OCI-LY1 (cell line): ENCODE measurements around the gene MEGF8.

Experiments used
- H2AFZ ChIP-seq: fragments of 200-600 bp; sonication (generic), shearing (Covaris generic); 2 replicates; pipeline ENCODE4 v1.6.0; 2014; ENCODE audit warnings: antibody characterized with exemption, mild to moderate bottlenecking, low read length
- H3F3A ChIP-seq: fragments of 200-600 bp; sonication (generic), shearing (Covaris generic); 2 replicates; pipeline ENCODE4 v1.6.0; 2014; ENCODE audit warnings: mild to moderate bottlenecking, antibody characterized with exemption, low read length, moderate library complexity; ENCODE audit not compliant: insufficient read depth
- H3K27ac ChIP-seq: fragments of 200-600 bp; sonication (generic); 2 replicates; pipeline ENCODE4 v1.5.1; 2014; ENCODE audit warnings: low read length, mixed run types, mild to moderate bottlenecking, low read depth; ENCODE audit not compliant: poor library complexity, severe bottlenecking
- H3K27me3 ChIP-seq: fragments of 200-600 bp; sonication (generic); 2 replicates; pipeline ENCODE4 v1.6.0; 2014; ENCODE audit warnings: antibody characterized with exemption, mild to moderate bottlenecking, low read length, moderate library complexity; ENCODE audit not compliant: insufficient read depth
- H3K36me3 ChIP-seq: fragments of 200-600 bp; sonication (generic); 2 replicates; pipeline ENCODE4 v1.6.1; 2014; ENCODE audit warnings: mild to moderate bottlenecking, antibody characterized with exemption, low read length, moderate library complexity, mixed read lengths; ENCODE audit not compliant: insufficient read depth
- H3K4me1 ChIP-seq: fragments of 200-600 bp; sonication (generic); 2 replicates; pipeline ENCODE4 v1.5.1; 2014; ENCODE audit warnings: mild to moderate bottlenecking, low read length, moderate library complexity; ENCODE audit not compliant: insufficient read depth, severe bottlenecking
- H3K4me2 ChIP-seq: fragments of 200-600 bp; sonication (generic), shearing (Covaris generic); 2 replicates; pipeline ENCODE4 v1.6.1; 2014; ENCODE audit warnings: low read length
- H3K4me3 ChIP-seq: fragments of 200-600 bp; sonication (generic); 2 replicates; pipeline ENCODE4 v1.5.1; 2014; ENCODE audit warnings: low read length, low read depth, mild to moderate bottlenecking, mixed read lengths; ENCODE audit not compliant: poor library complexity, severe bottlenecking
- H3K79me2 ChIP-seq: fragments of 200-600 bp; shearing (Covaris generic); 2 replicates; pipeline ENCODE4 v1.6.1; 2016; ENCODE audit warnings: mixed run types, low read length, mixed read lengths; ENCODE audit not compliant: insufficient read depth
- H3K9ac ChIP-seq: fragments of 200-600 bp; sonication (generic), shearing (Covaris generic); 2 replicates; pipeline ENCODE4 v1.6.1; 2014; ENCODE audit warnings: mild to moderate bottlenecking, low read length, mixed read lengths
- H3K9me2 ChIP-seq: fragments of 200-600 bp; sonication (generic), shearing (Covaris generic); 2 replicates; pipeline ENCODE4 v1.6.1; 2014; ENCODE audit warnings: low read depth, mild to moderate bottlenecking, low read length, mixed read lengths
- H3K9me3 ChIP-seq: fragments of 200-600 bp; shearing (Covaris generic); 2 replicates; pipeline ENCODE4 v1.6.1; 2014; ENCODE audit warnings: low read length, mixed read lengths
- H4K20me1 ChIP-seq: fragments of 200-600 bp; sonication (generic), shearing (Covaris generic); 2 replicates; pipeline ENCODE4 v1.6.0; 2016; ENCODE audit warnings: mild to moderate bottlenecking, low read length; ENCODE audit not compliant: insufficient read depth
- EZH2 ChIP-seq: fragments of 200-600 bp; sonication (generic), shearing (Covaris generic); IDR thresholded peaks from 2 replicates; pipeline ENCODE4 v1.8.0; 2017; ENCODE audit warnings: borderline replicate concordance, mixed run types, mild to moderate bottlenecking, antibody characterized with exemption, low read length, moderate library complexity, mixed read lengths
- TF ChIP-seq, protein P1 (sequence below): fragments of 200-600 bp; sonication (generic), shearing (Covaris generic); IDR thresholded peaks from 2 replicates; pipeline ENCODE4 v1.5.1; 2017; ENCODE audit warnings: mild to moderate bottlenecking, antibody characterized with exemption, low read length, moderate library complexity, mixed read lengths

The MEGF8 gene

DNA sequence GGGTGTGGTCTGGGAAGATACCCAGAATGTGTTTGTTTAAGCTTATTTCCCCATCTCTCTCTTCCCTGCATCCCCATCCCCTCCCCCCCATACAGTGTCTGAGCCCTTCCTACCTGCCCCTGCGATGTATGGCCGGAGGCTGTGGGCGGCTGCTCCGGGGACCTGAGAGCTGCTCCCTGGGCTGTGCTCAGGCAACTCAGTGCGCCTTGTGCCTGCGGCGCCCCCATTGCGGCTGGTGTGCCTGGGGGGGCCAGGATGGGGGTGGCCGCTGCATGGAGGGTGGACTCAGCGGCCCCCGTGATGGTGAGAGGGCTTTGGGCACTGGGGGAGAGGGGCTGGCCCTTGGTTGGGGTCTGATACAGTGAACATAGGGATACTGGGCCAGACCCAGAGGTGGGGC, 42.9 kb downstream of the MEGF8 start:
- peaks cover 16% of the 10 kb centered on the region for H3K36me3 ChIP-seq
- no peaks in the 10 kb centered on the region for H3K79me2 ChIP-seq
- H3K4me2 ChIP-seq: no peak overlapping the region
- H3K27ac ChIP-seq: no peak overlapping the region
- H3K4me3 ChIP-seq: no peak overlapping the region
- H2AFZ ChIP-seq: no peak overlapping the region
- H4K20me1 ChIP-seq: no peaks in the 10 kb centered on the region
- H3K9me2 ChIP-seq: no peaks in the 10 kb centered on the region
- no peaks in the 10 kb centered on the region for H3K27me3 ChIP-seq
- H3K4me1 ChIP-seq: peaks cover 15% of the 10 kb centered on the region
- no peak overlapping the region for H3K9ac ChIP-seq
- H3F3A ChIP-seq: no peaks in the 10 kb centered on the region
- H3K9me3 ChIP-seq: peaks cover 12% of the 10 kb centered on the region
- TF ChIP-seq, protein P1, sequence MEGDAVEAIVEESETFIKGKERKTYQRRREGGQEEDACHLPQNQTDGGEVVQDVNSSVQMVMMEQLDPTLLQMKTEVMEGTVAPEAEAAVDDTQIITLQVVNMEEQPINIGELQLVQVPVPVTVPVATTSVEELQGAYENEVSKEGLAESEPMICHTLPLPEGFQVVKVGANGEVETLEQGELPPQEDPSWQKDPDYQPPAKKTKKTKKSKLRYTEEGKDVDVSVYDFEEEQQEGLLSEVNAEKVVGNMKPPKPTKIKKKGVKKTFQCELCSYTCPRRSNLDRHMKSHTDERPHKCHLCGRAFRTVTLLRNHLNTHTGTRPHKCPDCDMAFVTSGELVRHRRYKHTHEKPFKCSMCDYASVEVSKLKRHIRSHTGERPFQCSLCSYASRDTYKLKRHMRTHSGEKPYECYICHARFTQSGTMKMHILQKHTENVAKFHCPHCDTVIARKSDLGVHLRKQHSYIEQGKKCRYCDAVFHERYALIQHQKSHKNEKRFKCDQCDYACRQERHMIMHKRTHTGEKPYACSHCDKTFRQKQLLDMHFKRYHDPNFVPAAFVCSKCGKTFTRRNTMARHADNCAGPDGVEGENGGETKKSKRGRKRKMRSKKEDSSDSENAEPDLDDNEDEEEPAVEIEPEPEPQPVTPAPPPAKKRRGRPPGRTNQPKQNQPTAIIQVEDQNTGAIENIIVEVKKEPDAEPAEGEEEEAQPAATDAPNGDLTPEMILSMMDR: no peak
- no peak for TF ChIP-seq EZH2

- H3K9ac ChIP-seq: no peak overlapping the region
- no peak for TF ChIP-seq EZH2
- TF ChIP-seq, protein P1: no peak
Observed at GRCh38 chr19:42368765-42369164, 43.3 kb downstream of the MEGF8 start.

GRCh38 chr19:42369433-42370067, 44.1 kb downstream of the MEGF8 start:
- Histone ChIP-seq H2AFZ (no peak overlapping the region), H3F3A (no peaks in the 10 kb centered on the region), H3K4me2 (no peak overlapping the region), H3K4me1 (peaks cover 8% of the 10 kb centered on the region), H3K36me3 (peaks cover 4% of the 10 kb centered on the region), H3K79me2 (no peaks in the 10 kb centered on the region), H3K9me3 (peaks cover 3% of the 10 kb centered on the region), H3K27me3 (no peaks in the 10 kb centered on the region), H4K20me1 (no peaks in the 10 kb centered on the region), H3K9ac (no peak overlapping the region), H3K27ac (no peak overlapping the region), H3K9me2 (no peaks in the 10 kb centered on the region), H3K4me3 (no peak overlapping the region)
- TF ChIP-seq, protein P1: no peak
- TF ChIP-seq EZH2: no peak

More at GRCh38 chr19:42368765-42369164, 43.3 kb downstream of the MEGF8 start:
- Histone ChIP-seq H3F3A (no peaks in the 10 kb centered on the region), H3K27me3 (no peaks in the 10 kb centered on the region), H2AFZ (no peak overlapping the region), H3K9me2 (no peaks in the 10 kb centered on the region), H3K27ac (no peak overlapping the region), H3K4me2 (no peak overlapping the region), H3K79me2 (no peaks in the 10 kb centered on the region), H3K4me3 (no peak overlapping the region), H3K36me3 (peaks cover 12% of the 10 kb centered on the region), H4K20me1 (no peaks in the 10 kb centered on the region), H3K4me1 (peaks cover 11% of the 10 kb centered on the region), H3K9me3 (peaks cover 11% of the 10 kb centered on the region)
